Fibroblast of lung (primary cell): ENCODE measurements around the gene MICALL1.

Experiments
- CTCF ChIP-seq, 2 donors: IDR thresholded peaks in 1 of 2; conservative IDR thresholded peaks in 1 of 2; 1 replicate in 1 of 2; 2 replicates in 1 of 2; pipeline ENCODE4 v1.5.1; 2011 to 2012; ENCODE audit warnings: low read length in 2 of 2, control low read depth in 1 of 2, inconsistent platforms in 1 of 2, low read depth in 1 of 2, mild to moderate bottlenecking in 1 of 2
- EZH2 ChIP-seq: IDR thresholded peaks from 2 replicates; pipeline ENCODE4 v1.5.1; 2012; ENCODE audit warnings: low read length, control low read depth, mild to moderate bottlenecking; ENCODE audit errors: missing control alignments

GRCh38 chr22:37911697-37912096 is 5.6 kb downstream of the MICALL1 start:
- TF ChIP-seq CTCF (conservative IDR thresholded peaks at IDR 0.05 in 1 of 2, IDR thresholded peaks at IDR 0.05 in 1 of 2; ENCODE audit: low read depth in 1 of 2, low read length in 2 of 2): no peak
- no peak for TF ChIP-seq EZH2
